Uterus (tissue), 4 donors: ENCODE data around the gene ADCY5. TPM values are rescaled to one million over a fixed set of nuclear protein-coding genes. Genes with fewer than 3 reads are reported as not detected.

ENCODE experiments used
- DNase-seq, 2 donors: peaks; one replicate each; pipeline ENCODE4 v3.0.0-alpha.2; 2019 to 2020
- H3K27ac ChIP-seq, 2 donors: fragments of 200-600 bp; sonication (generic); 1 replicate in 1 of 2; 2 replicates in 1 of 2; pipeline ENCODE4 v1.5.1; 2016 to 2018
- H3K27me3 ChIP-seq, 2 donors: fragments of 200-600 bp; sonication (generic); one replicate each; pipeline ENCODE4 v1.5.1; 2018 to 2019; ENCODE audit warnings: control low read depth in 1 of 2
- H3K36me3 ChIP-seq, 2 donors: fragments of 200-600 bp; sonication (generic); one replicate each; pipeline ENCODE4 v1.5.1; 2019; ENCODE audit warnings: control low read depth in 1 of 2
- H3K4me1 ChIP-seq, 2 donors: fragments of 200-600 bp; sonication (generic); one replicate each; pipeline ENCODE4 v1.5.1; 2018 to 2019; ENCODE audit warnings: control low read depth in 1 of 2
- H3K4me3 ChIP-seq, 2 donors: fragments of 200-600 bp; sonication (generic); 1 replicate in 1 of 2; 2 replicates in 1 of 2; pipeline ENCODE4 v1.5.1; 2018 to 2019; ENCODE audit warnings: mild to moderate bottlenecking in 1 of 2
- H3K9me3 ChIP-seq, 2 donors: fragments of 200-600 bp; sonication (generic); one replicate each; pipeline ENCODE4 v1.5.1; 2019; ENCODE audit warnings: control low read depth in 1 of 2
- CTCF ChIP-seq, 4 experiments: fragments of 200-600 bp in 2 of 4; fragments of 450-650 bp in 2 of 4; sonication (generic) in 2 of 4; IDR thresholded peaks; one replicate each; pipeline ENCODE4 v1.5.1; 2016 to 2019; ENCODE audit warnings: antibody characterized with exemption in 4 of 4, mild to moderate bottlenecking in 2 of 4, moderate library complexity in 1 of 4
- POLR2A ChIP-seq, 2 donors: fragments of 450-650 bp; IDR thresholded peaks; one replicate each; pipeline ENCODE4 v1.6.1; 2016; ENCODE audit warnings: antibody characterized with exemption in 2 of 2, mild to moderate bottlenecking in 1 of 2, moderate library complexity in 1 of 2
- intact Hi-C: fragments of 100-400 bp; cut with DNase I; formaldehyde crosslinking; loops from one replicate; pipeline ENCODE4 v1.15.1; 2023; ENCODE audit warnings: low total_unique reads
- total RNA-seq, 4 donors: library from RNA; depleted of rRNA in 3 of 4; stranded (reverse); fragments of >200 nt in 3 of 4; gene quantifications; one replicate each; pipeline versions ENCODE4 v1.1.0 to v1.2.4, GENCODE V29; 2014 to 2023
- donor health status: DM: yes; HTN: yes; CAD: no.

ADCY5 gene
- total RNA-seq, 4 donors from 2014 or later, result 21.1 to 43.5 (median 34.7) TPM

- H3K27me3 ChIP-seq, result no peaks in the 10 kb centered on the region
- TF ChIP-seq CTCF (IDR thresholded peaks at IDR 0.05) (no peak), POLR2A (IDR thresholded peaks at IDR 0.05) (no peak)
- DNase-seq, result no peak
- intact Hi-C loops, result no loop called here
- H3K36me3 ChIP-seq, result no peaks in the 10 kb centered on the region
- no peaks in the 10 kb centered on the region for H3K4me1 ChIP-seq
- no peak overlapping the region for H3K4me3 ChIP-seq
- H3K9me3 ChIP-seq, result no peaks in the 10 kb centered on the region
- H3K27ac ChIP-seq, result no peak overlapping the region
Measured at GRCh38 chr3:123320221-123320620, 128.7 kb downstream of the ADCY5 start.

DNA sequence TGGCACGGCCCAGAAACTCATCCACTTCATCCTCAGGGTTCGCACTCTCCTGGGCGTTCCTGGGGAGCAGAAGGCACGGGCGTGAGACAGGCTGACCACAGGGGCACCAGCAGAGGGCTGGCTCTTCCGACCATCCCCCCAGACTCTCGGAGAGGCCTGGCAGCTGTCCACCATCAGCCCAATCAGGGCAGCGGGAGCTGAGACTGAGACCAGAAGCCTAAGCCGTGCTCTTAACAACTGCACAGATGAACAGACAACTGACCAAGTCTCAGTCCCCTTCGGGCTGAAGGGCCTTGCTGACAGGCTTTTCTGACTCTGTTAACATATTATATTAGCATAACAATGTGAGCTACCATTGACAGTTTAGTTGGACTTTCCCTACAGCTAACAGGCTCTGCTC is 129.1 kb downstream of the ADCY5 start:
- Histone ChIP-seq H3K4me1 (no peaks in the 10 kb centered on the region), H3K27ac (no peak overlapping the region), H3K36me3 (no peaks in the 10 kb centered on the region), H3K27me3 (no peaks in the 10 kb centered on the region), H3K4me3 (no peak overlapping the region), H3K9me3 (no peaks in the 10 kb centered on the region)
- no peak for TF ChIP-seq CTCF (IDR thresholded peaks at IDR 0.05)
- TF ChIP-seq POLR2A (IDR thresholded peaks at IDR 0.05), result no peak
- no peak for DNase-seq
- intact Hi-C loops, result no loop called here

GRCh38 chr3:123318374-123318773 is 130.5 kb downstream of the ADCY5 start:
- H3K27me3 ChIP-seq, result no peaks in the 10 kb centered on the region
- DNase-seq, result no peak
- H3K4me1 ChIP-seq, result no peaks in the 10 kb centered on the region
- no peak for TF ChIP-seq POLR2A (IDR thresholded peaks at IDR 0.05)
- TF ChIP-seq CTCF (IDR thresholded peaks at IDR 0.05), result no peak
- no peak overlapping the region for H3K27ac ChIP-seq
- intact Hi-C loops, result no loop called here
- no peaks in the 10 kb centered on the region for H3K36me3 ChIP-seq
- no peak overlapping the region for H3K4me3 ChIP-seq
- H3K9me3 ChIP-seq, result no peaks in the 10 kb centered on the region

DNA sequence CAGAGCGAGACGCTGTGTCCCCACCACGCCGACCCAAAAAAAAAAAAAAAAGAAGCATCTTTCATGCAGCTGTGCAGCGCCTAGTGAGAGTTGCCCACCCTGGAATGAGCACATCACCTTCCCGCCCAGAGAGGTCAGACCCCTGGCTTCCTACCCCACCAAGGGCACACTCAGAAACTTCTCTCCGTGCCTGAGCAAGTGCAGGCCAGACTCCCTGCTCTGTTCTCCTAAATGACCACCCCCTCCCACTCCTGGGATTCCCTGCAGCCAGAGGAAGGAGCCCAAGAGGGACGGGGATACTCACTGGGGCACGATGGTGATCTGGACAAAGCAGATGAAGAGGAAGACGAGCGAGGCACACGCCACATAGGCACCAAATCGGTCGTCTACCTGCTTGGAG is 131.2 kb downstream of the ADCY5 start:
- no peaks in the 10 kb centered on the region for H3K36me3 ChIP-seq
- no peak overlapping the region for H3K27ac ChIP-seq
- no peaks in the 10 kb centered on the region for H3K27me3 ChIP-seq
- no peaks in the 10 kb centered on the region for H3K9me3 ChIP-seq
- DNase-seq, result no peak
- H3K4me3 ChIP-seq, result no peak overlapping the region
- intact Hi-C loops, result no loop called here
- TF ChIP-seq POLR2A (IDR thresholded peaks at IDR 0.05), result no peak
- TF ChIP-seq CTCF (IDR thresholded peaks at IDR 0.05), result no peak
- no peaks in the 10 kb centered on the region for H3K4me1 ChIP-seq

DNA sequence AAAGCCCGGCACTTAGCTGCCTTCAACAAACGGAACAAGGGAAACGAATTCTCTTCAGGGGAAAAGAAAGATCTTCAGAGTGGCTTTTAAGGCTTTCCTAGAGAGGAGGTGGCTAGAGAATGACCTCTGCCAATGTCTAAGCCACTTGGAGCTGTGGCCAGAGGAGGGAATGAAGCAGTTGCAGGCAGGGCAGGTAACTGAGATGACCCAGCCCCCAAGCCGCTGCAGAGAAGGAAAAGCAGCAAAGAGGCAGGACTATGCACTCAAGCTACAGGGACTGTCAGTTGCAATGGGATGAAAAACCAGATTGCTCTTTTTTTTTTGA is 133.7 kb downstream of the ADCY5 start:
- H3K36me3 ChIP-seq, result no peaks in the 10 kb centered on the region
- H3K27me3 ChIP-seq, result no peaks in the 10 kb centered on the region
- TF ChIP-seq CTCF (IDR thresholded peaks at IDR 0.05) (no peak), POLR2A (IDR thresholded peaks at IDR 0.05) (no peak)
- DNase-seq, result no peak
- H3K4me3 ChIP-seq, result no peak overlapping the region
- no peak overlapping the region for H3K27ac ChIP-seq
- H3K4me1 ChIP-seq, result no peaks in the 10 kb centered on the region
- intact Hi-C loops, result no loop called here
- H3K9me3 ChIP-seq, result no peaks in the 10 kb centered on the region
